Activated B cell treated with CpG ODN at 0.5 μM for 24 hours (primary cell): ENCODE data around the gene CNPPD1. TPM values are rescaled to one million over a fixed set of nuclear protein-coding genes. Genes with fewer than 3 reads are reported as not detected.

ENCODE experiments used
- ATAC-seq: fragments of 200-7000 bp; cut with Tn5 transposase; one replicate; pipeline ENCODE4 v1.10.0; 2021; ENCODE audit warnings: low read depth, mild to moderate bottlenecking, moderate library complexity
- CTCF ChIA-PET: fragments of 350-600 bp; sonication (Branson Sonifier 250); formaldehyde crosslinking; loops from one replicate; lab custom pipeline; 2021; ENCODE audit warnings: antibody characterized with exemption; lab: Charles Lee
- POLR2A ChIA-PET: fragments of 350-600 bp; sonication (Branson Sonifier 250); formaldehyde crosslinking; loops from one replicate; lab custom pipeline; 2021; ENCODE audit warnings: antibody characterized with exemption; lab: Charles Lee
- DNase-seq: peaks from one replicate; pipeline ENCODE4 v3.0.0; 2022
- H3K27ac Mint-ChIP-seq: one replicate; pipeline ENCODE4 v1.8.0; 2020; ENCODE audit warnings: mixed read lengths
- H3K27me3 Mint-ChIP-seq: one replicate; pipeline ENCODE4 v1.8.0; 2021; ENCODE audit warnings: mixed read lengths
- H3K36me3 Mint-ChIP-seq: one replicate; pipeline ENCODE4 v1.8.0; 2021; ENCODE audit warnings: low read depth, mixed read lengths
- H3K4me1 Mint-ChIP-seq: one replicate; pipeline ENCODE4 v1.8.0; 2021; ENCODE audit warnings: mixed read lengths
- H3K4me3 Mint-ChIP-seq: one replicate; pipeline ENCODE4 v1.8.0; 2020; ENCODE audit warnings: mild to moderate bottlenecking, mixed read lengths
- H3K9me3 Mint-ChIP-seq: one replicate; pipeline ENCODE4 v1.8.0; 2020; ENCODE audit warnings: mixed read lengths
- CTCF ChIP-seq: fragments of 200-600 bp; IDR thresholded peaks from one replicate; pipeline ENCODE4 v1.8.0; 2022; ENCODE audit warnings: antibody characterized with exemption, mild to moderate bottlenecking
- intact Hi-C: fragments of 100-400 bp; cut with micrococcal nuclease; formaldehyde crosslinking; loops from one replicate; pipeline ENCODE4 v1.15.1; 2024
- total RNA-seq: library from RNA; stranded (reverse); gene quantifications from 2 replicates; pipeline ENCODE4 v1.2.3, GENCODE V29; 2022

CNPPD1 gene
- total RNA-seq, 1 donor from 2014 or later = 144 TPM

- Mint-ChIP-seq H3K27me3 (no peaks in the 10 kb centered on the region), H3K9me3 (no peaks in the 10 kb centered on the region), H3K4me1 (peaks cover 19% of the 10 kb centered on the region), H3K27ac (no peak overlapping the region), H3K36me3 (peaks cover 58% of the 10 kb centered on the region), H3K4me3 (no peak overlapping the region)
- POLR2A ChIA-PET = interaction anchor here (1.0 to 5.9 kb wide), 4 partner anchors 9 to 75 kb away, joined by 3 to 52 read pairs (median 37); partner anchors contain the start of genes ANKZF1, ATG9A, CNPPD1 and ZFAND2B
- DNase-seq = no peak
- CTCF ChIA-PET = interaction anchor here (4.3 kb wide), 1 partner anchor 74 kb away, joined by 25 read pairs; no protein-coding TSS in a partner anchor
- no peak for TF ChIP-seq CTCF
- intact Hi-C loops = no loop called here
- no peak for ATAC-seq
Measured at GRCh38 chr2:219220652-219221402, 44.1 kb upstream of the CNPPD1 start.

- ChIA-PET CTCF (interaction anchor here (1.2 to 4.3 kb wide), 2 partner anchors 57 to 75 kb away, joined by 3 to 25 read pairs; no protein-coding TSS in a partner anchor), POLR2A (interaction anchor here (1.5 to 5.9 kb wide), 8 partner anchors 10 to 75 kb away, joined by 5 to 61 read pairs (median 30); partner anchors contain the start of genes ANKZF1, ATG9A, CNPPD1 and DNAJB2)
- intact Hi-C loops = loop anchor here (1.0 to 2.0 kb wide), 6 partner anchors 14 to 75 kb away; partner anchors contain the start of genes DNAJB2, GLB1L, NHEJ1 and STK16
- DNase-seq (no peak), ATAC-seq (no peak)
- Mint-ChIP-seq H3K4me1 (peaks cover 19% of the 10 kb centered on the region), H3K27ac (no peak overlapping the region), H3K4me3 (no peak overlapping the region), H3K9me3 (no peaks in the 10 kb centered on the region), H3K36me3 (peaks cover 49% of the 10 kb centered on the region), H3K27me3 (no peaks in the 10 kb centered on the region)
- no peak for TF ChIP-seq CTCF
Measured at GRCh38 chr2:219219784-219220532, 43.2 kb upstream of the CNPPD1 start.

GRCh38 chr2:219218732-219219701 lies 42.3 kb upstream of the CNPPD1 start, which contains the start of gene ABCB6:
Gene ABCB6 (minus strand): TSS chr2:219218958. CDS start chr2:219218673, 285 bp downstream.
- H3K27ac Mint-ChIP-seq = peak within 1 kb of the TSS; percentile 74
- H3K36me3 Mint-ChIP-seq = peaks cover 49% of the 10 kb centered on the region
- no peak for TF ChIP-seq CTCF
- DNase-seq (peak; percentile 82), ATAC-seq (peak; percentile 95)
- H3K27me3 Mint-ChIP-seq = no peaks in the 10 kb centered on the region
- no peaks in the 10 kb centered on the region for H3K9me3 Mint-ChIP-seq
- peak within 1 kb of the TSS; percentile 81 for H3K4me3 Mint-ChIP-seq
- peaks cover 19% of the 10 kb centered on the region for H3K4me1 Mint-ChIP-seq
- ChIA-PET CTCF (interaction anchor here (0.9 to 4.3 kb wide), 6 partner anchors 36 to 76 kb away, joined by 3 to 25 read pairs (median 3); partner anchors contain the start of gene CNPPD1), POLR2A (interaction anchor here (0.7 to 5.9 kb wide), 16 partner anchors 9 to 322 kb away, joined by 3 to 61 read pairs (median 8); partner anchors contain the start of genes ANKZF1, ATG9A, CNPPD1 and DNAJB2)
- intact Hi-C loops = loop anchor here (1.0 to 2.0 kb wide), 8 partner anchors 10 to 76 kb away; partner anchors contain the start of genes ANKZF1, ATG9A, DNAJB2 and GLB1L

- peaks cover 46% of the 10 kb centered on the region for H3K36me3 Mint-ChIP-seq
- peak overlapping the region; percentile 81 for H3K4me3 Mint-ChIP-seq
- ChIA-PET CTCF (interaction anchor here (0.7 to 4.3 kb wide), 9 partner anchors 10 to 83 kb away, joined by 3 to 25 read pairs (median 3); partner anchors contain the start of gene CNPPD1), POLR2A (interaction anchor here (0.6 to 5.9 kb wide), 21 partner anchors 9 to 558 kb away, joined by 3 to 61 read pairs (median 5); partner anchors contain the start of genes ANKZF1, ATG9A, CNPPD1 and DNAJB2)
- no peaks in the 10 kb centered on the region for H3K9me3 Mint-ChIP-seq
- H3K27ac Mint-ChIP-seq = peak overlapping the region; percentile 38
- intact Hi-C loops = loop anchor here (1.0 to 2.0 kb wide), 4 partner anchors 11 to 77 kb away; partner anchors contain the start of genes ANKZF1, ATG9A, NHEJ1 and RETREG2
- DNase-seq (no peak), ATAC-seq (peak; percentile 22)
- peaks cover 19% of the 10 kb centered on the region for H3K4me1 Mint-ChIP-seq
- no peak for TF ChIP-seq CTCF
- no peaks in the 10 kb centered on the region for H3K27me3 Mint-ChIP-seq
Measured at GRCh38 chr2:219218217-219218731, 41.5 kb upstream of the CNPPD1 start.
